Adrenal gland (tissue), 12 donors: ENCODE data around the gene IKZF5. TPM values are rescaled to one million over a fixed set of nuclear protein-coding genes. Genes with fewer than 3 reads are reported as not detected.

ENCODE experiments used
- DNase-seq, 7 donors: peaks; one replicate each; pipeline ENCODE4 v3.0.0-alpha.2; 2019 to 2020
- H3K27ac ChIP-seq, 5 donors: fragments of 200-600 bp; sonication (generic) in 4 of 5; 1 replicate in 3 of 5; 2 replicates in 2 of 5; pipeline versions ENCODE4 v1.5.1 to v1.8.0; 2016 to 2020; ENCODE audit warnings: mild to moderate bottlenecking in 1 of 5
- H3K27me3 ChIP-seq: fragments of 200-600 bp; 2 replicates; pipeline ENCODE4 v1.8.0; 2021
- H3K36me3 ChIP-seq, 2 donors: fragments of 200-600 bp; replicated peaks in 1 of 2; 1 replicate in 1 of 2; 2 replicates in 1 of 2; pipeline versions ENCODE4 v1.5.1 to v1.8.0; 2018 to 2022
- H3K4me1 ChIP-seq, 2 donors: fragments of 200-600 bp; replicated peaks in 1 of 2; 1 replicate in 1 of 2; 2 replicates in 1 of 2; pipeline versions ENCODE4 v1.5.1 to v1.8.0; 2018 to 2021
- H3K4me3 ChIP-seq, 4 donors: fragments of 200-600 bp; sonication (generic) in 3 of 4; one replicate each; pipeline ENCODE4 v1.5.1; 2016 to 2018
- H3K9me3 ChIP-seq, 3 donors: fragments of 200-600 bp; sonication (generic) in 1 of 3; replicated peaks in 1 of 3; 1 replicate in 2 of 3; 2 replicates in 1 of 3; pipeline versions ENCODE4 v1.5.1 to v1.8.0; 2016 to 2021
- CTCF ChIP-seq, 6 experiments: fragments of 450-650 bp in 4 of 6; fragments of 200-600 bp in 2 of 6; sonication (generic) in 1 of 6; IDR thresholded peaks; 1 replicate in 5 of 6; 2 replicates in 1 of 6; pipeline versions ENCODE4 v1.5.1 to v1.8.0; 2016 to 2021; ENCODE audit warnings: antibody characterized with exemption in 6 of 6, mild to moderate bottlenecking in 2 of 6, moderate library complexity in 1 of 6
- POLR2A ChIP-seq, 2 donors: fragments of 450-650 bp; IDR thresholded peaks; one replicate each; pipeline ENCODE4 v1.6.1; 2017; ENCODE audit warnings: antibody characterized with exemption in 2 of 2, mild to moderate bottlenecking in 2 of 2, moderate library complexity in 1 of 2
- WGBS, 4 donors: extraction: QIAGEN DNeasy Blood & Tissue Kit in 2 of 4; methylation state at CpG; one replicate each; pipeline versions ENCODE4 v1.1.5 to v1.1.7; 2013 to 2017; 5-methylcytosine and 5-hydroxymethylcytosine counted together
- intact Hi-C, 2 donors: fragments of 100-400 bp; cut with DNase I; formaldehyde crosslinking; loops; one replicate each; pipeline versions ENCODE4 v1.14.1 to v1.15.0; 2022 to 2023
- polyA plus RNA-seq, 3 donors: library from polyadenylated mRNA; stranded (reverse); fragments of 200-250 nt in 2 of 3; fragments of 350-450 nt in 1 of 3; fragmentation: Illumina TruSeq in 1 of 3; extraction: RNeasy Lipid Tissue Mini Kit (QIAGEN cat#74804) in 1 of 3; gene quantifications; one replicate each; pipeline ENCODE4 v1.2.3, GENCODE V29; 2013 to 2014
- total RNA-seq, 9 donors: library from RNA; depleted of rRNA in 4 of 9; stranded (reverse); fragments of >200 nt in 4 of 9; fragments of 120-200 nt in 1 of 9; fragmentation: NEBNext Ultra II Directional in 1 of 9; extraction: Animal tissue kit (Norgen Biotek cat#: 25700) in 1 of 9; gene quantifications; one replicate each; pipeline versions ENCODE4 v1.1.0 to v1.2.4, GENCODE V29; 2013 to 2023
- donor health status: healthy with polysubstance abuse.
- donor health status: Bipolar disorder and iron deficiency.
- donor health status: DM: yes; HTN: yes; CAD: no.
- donor health status: DM: no; HTN: no; CAD: no.
- donor health status: DM: no; HTN: no; CAD: no.
- donor health status: DM: yes; HTN: yes; CAD: no.

The IKZF5 gene
- total and polyA plus RNA-seq, 12 donors = 3.3 to 20.0 (median 12.0) TPM

GRCh38 chr10:123044391-123044790, 35.8 kb upstream of the IKZF5 start:
- WGBS, 4 donors = 88 to 91% (median 89%) methylated on average over 2 of the region's 2 CpGs
- Histone ChIP-seq H3K27ac (no peak overlapping the region), H3K4me1 (no peaks in the 10 kb centered on the region), H3K4me3 (no peak overlapping the region), H3K9me3 (no peaks in the 10 kb centered on the region), H3K36me3 (peaks cover 0 to 9% of the 10 kb centered on the region in 2 donors), H3K27me3 (no peaks in the 10 kb centered on the region)
- no peak for TF ChIP-seq CTCF (IDR thresholded peaks at IDR 0.05)
- no peak for TF ChIP-seq POLR2A (IDR thresholded peaks at IDR 0.05)
- DNase-seq = no peak
- intact Hi-C loops = loop anchor here (5.0 to 10.0 kb wide), 2 partner anchors 510 to 513 kb away; no protein-coding TSS in a partner anchor

GRCh38 chr10:123043409-123043925, 34.9 kb upstream of the IKZF5 start:
- intact Hi-C loops = loop anchor here (5.0 to 10.0 kb wide), 2 partner anchors 511 to 514 kb away; no protein-coding TSS in a partner anchor
- WGBS, 4 donors = 11 to 27% (median 16%) methylated on average over 5 of the region's 5 CpGs

GRCh38 chr10:123042708-123043408, 34.3 kb upstream of the IKZF5 start:
- Histone ChIP-seq H3K27me3 (no peaks in the 10 kb centered on the region), H3K4me1 (no peaks in the 10 kb centered on the region), H3K27ac (no peak overlapping the region), H3K9me3 (no peaks in the 10 kb centered on the region), H3K36me3 (peaks cover 0 to 6% of the 10 kb centered on the region in 2 donors), H3K4me3 (no peak overlapping the region)
- WGBS, 4 donors = 86 to 90% (median 89%) methylated on average over 12 of the region's 12 CpGs
- DNase-seq = no peak
- intact Hi-C loops = loop anchor here (5.0 to 10.0 kb wide), 2 partner anchors 512 to 514 kb away; no protein-coding TSS in a partner anchor
- TF ChIP-seq CTCF (IDR thresholded peaks at IDR 0.05) (no peak), POLR2A (IDR thresholded peaks at IDR 0.05) (no peak)

More at GRCh38 chr10:123043409-123043925, 34.9 kb upstream of the IKZF5 start:
- Histone ChIP-seq H3K27ac (no peak overlapping the region), H3K27me3 (no peaks in the 10 kb centered on the region), H3K4me1 (no peaks in the 10 kb centered on the region), H3K9me3 (no peaks in the 10 kb centered on the region), H3K4me3 (no peak overlapping the region), H3K36me3 (peaks cover 0 to 9% of the 10 kb centered on the region in 2 donors)
- peak; percentile 25 to 72 (median 50) for DNase-seq
- TF ChIP-seq POLR2A (IDR thresholded peaks at IDR 0.05) (no peak), CTCF (IDR thresholded peaks at IDR 0.05) (peak; percentile 32 to 67 (median 60))

DNA sequence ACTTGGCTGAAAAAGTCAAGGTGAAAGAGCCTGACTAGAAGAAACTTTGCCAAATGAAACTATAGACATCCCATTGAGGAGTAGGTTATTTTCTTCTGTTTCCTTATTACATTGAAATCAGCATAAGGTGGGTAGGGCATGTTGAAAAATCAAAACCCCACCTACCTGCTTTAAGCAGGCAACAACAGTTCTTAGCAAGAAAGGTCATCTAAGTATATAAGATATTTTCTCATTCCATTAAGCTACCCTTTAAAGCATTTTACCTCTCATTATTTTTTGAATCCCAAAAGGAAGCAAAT, 31.0 kb upstream of the IKZF5 start:
- intact Hi-C loops = no loop called here
- no peaks in the 10 kb centered on the region for H3K36me3 ChIP-seq
- no peak overlapping the region for H3K4me3 ChIP-seq

More for the DNA sequence above, 31.0 kb upstream of the IKZF5 start:
- Histone ChIP-seq H3K27me3 (no peaks in the 10 kb centered on the region), H3K4me1 (no peaks in the 10 kb centered on the region), H3K9me3 (no peaks in the 10 kb centered on the region), H3K27ac (no peak overlapping the region)
- TF ChIP-seq POLR2A (IDR thresholded peaks at IDR 0.05) (no peak), CTCF (IDR thresholded peaks at IDR 0.05) (no peak)
- no peak for DNase-seq
